ENCODE results near the gene LYST. TPM values are rescaled to one million over a fixed set of nuclear protein-coding genes. Genes with fewer than 3 reads are reported as not detected.

Gene LYST, protein sequence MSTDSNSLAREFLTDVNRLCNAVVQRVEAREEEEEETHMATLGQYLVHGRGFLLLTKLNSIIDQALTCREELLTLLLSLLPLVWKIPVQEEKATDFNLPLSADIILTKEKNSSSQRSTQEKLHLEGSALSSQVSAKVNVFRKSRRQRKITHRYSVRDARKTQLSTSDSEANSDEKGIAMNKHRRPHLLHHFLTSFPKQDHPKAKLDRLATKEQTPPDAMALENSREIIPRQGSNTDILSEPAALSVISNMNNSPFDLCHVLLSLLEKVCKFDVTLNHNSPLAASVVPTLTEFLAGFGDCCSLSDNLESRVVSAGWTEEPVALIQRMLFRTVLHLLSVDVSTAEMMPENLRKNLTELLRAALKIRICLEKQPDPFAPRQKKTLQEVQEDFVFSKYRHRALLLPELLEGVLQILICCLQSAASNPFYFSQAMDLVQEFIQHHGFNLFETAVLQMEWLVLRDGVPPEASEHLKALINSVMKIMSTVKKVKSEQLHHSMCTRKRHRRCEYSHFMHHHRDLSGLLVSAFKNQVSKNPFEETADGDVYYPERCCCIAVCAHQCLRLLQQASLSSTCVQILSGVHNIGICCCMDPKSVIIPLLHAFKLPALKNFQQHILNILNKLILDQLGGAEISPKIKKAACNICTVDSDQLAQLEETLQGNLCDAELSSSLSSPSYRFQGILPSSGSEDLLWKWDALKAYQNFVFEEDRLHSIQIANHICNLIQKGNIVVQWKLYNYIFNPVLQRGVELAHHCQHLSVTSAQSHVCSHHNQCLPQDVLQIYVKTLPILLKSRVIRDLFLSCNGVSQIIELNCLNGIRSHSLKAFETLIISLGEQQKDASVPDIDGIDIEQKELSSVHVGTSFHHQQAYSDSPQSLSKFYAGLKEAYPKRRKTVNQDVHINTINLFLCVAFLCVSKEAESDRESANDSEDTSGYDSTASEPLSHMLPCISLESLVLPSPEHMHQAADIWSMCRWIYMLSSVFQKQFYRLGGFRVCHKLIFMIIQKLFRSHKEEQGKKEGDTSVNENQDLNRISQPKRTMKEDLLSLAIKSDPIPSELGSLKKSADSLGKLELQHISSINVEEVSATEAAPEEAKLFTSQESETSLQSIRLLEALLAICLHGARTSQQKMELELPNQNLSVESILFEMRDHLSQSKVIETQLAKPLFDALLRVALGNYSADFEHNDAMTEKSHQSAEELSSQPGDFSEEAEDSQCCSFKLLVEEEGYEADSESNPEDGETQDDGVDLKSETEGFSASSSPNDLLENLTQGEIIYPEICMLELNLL (N-terminal part only)
- total RNA-seq = 10 to 100 TPM; 28.1 to 31.0 TPM

DNA sequence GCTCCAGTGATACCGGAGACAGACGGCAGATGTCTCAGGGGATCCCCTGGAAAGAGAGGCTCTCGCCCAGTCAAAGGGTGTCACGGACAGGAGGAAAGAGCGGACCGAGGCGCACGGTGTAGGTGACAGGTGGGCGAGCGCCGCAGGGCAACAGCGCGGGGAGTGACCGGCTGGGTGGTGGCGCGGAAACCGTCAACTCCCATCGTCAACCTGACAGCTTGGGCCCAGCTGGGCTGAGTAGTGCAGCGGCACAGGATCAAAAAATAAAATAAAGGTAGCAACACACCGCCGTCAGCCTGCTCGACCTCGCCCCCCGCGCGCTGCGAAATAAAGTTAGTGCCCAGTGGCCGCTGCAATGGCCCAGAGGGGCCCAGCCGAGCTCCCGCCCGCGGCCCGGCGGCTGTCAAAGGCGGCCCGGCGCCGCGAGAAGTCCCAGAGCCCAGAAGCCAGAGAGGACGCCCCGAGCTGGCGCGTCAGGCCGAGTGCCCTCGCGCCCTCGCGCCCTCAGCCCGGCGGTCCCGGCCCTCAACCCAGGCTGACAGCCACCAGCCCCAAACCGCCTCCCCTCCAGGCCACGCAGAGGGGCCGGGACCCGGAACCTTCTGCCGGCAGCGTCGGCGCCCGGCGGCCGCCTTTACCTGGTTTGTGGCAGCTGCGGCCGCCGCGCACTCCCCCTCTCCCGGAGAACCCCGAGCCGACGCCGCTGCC lies at the start of gene LYST:
TSS of gene LYST (minus strand) at position 702 of the 708 bp plus-strand sequence. CDS start 36,489 bp downstream, outside the sequence.

GRCh38 chr1:235649368-235650163 lies 217.1 kb downstream of the LYST start, which contains the start of gene GNG4:
Gene GNG4, minus strand, starts transcription at chr1:235649784. Its CDS starts 65,946 bp downstream, at chr1:235583838.

Small RNAs within 50 kb of the gene (microRNA-seq; reads per million reads assigned to microRNA genes)
- gene MIR1537 (ENCODE audit: borderline microRNAs expressed, borderline replicate concordance) = 1.5 reads per million

Other genes starting within 250 kb of the LYST start
- under 1 TPM; 0.41 to 0.63 TPM for gene GNG4, start 217.1 kb downstream of the LYST start, total RNA-seq
- under 1 TPM in 1 of 2 experiments, not detected in 1; 0.08 TPM for gene NID1, start 198.2 kb upstream of the LYST start, total RNA-seq